Measurements from ENCODE around the gene CDKN2D.

The CDKN2D gene

DNA sequence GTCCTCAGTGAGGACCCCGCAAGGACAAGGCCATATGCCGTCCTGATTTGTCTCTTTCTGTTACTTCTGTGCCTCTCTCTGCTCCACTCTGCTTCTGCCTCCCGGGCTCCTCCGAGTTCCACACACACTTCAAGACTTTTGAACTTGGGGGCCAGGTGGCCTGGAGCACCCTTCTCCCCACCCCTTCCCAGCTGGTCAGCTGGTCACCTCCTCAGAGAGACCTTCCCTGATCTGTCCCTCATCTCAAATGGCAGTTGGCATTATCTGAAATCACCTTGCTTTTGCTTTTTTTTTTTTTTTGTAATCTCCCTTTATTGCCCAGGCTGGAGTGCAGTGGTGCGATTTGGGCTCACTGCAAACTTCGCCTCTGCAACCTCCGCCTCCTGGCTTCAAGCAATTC lies 49.4 kb downstream of the CDKN2D start:
- no peak for DNase-seq

DNA sequence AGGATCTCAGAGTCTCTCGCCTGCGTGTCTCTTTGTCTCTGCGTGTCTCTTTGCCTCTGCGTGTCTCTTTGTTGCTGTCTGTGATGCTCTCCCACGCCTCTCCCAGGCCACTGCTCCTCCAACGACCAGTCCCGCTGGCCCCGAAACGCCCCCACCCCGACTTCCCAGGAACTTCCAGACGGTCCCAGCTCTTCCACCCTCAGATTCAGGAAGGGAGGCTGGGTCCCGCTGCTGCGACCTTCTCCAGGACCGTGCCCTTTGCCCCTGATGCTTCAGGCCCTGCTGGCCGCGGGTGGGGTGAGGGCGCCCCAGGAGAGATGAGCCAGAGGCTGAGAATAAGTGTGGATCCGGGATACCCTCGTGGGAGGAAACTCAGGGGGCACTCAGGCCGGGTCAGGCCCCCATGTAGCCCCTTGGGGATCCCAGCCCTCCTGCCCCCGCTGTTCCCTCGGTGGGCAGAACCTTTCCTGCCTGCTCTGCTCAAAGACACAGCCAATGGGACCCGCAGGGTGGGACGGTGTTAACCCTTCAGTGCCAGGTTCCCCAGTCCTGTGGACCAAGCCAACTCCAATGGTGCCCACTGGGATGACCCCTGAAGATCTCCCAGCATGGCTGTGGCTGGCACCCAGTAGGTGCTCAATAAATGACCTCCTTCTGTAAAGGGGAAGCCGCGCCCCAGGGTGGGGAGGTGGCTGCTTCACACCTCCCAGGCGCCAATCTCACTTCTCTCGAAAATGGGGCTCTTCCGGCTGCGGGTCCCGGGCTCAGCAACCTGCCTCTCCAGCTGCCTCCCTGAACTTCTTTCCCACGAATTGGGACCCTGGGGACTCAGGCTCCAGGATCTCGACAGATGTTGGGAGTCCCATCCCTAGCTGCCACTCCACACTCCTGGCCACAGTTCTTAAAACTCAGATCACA lies 50.1 kb downstream of the CDKN2D start:
- DNase-seq, result no peak

DNA sequence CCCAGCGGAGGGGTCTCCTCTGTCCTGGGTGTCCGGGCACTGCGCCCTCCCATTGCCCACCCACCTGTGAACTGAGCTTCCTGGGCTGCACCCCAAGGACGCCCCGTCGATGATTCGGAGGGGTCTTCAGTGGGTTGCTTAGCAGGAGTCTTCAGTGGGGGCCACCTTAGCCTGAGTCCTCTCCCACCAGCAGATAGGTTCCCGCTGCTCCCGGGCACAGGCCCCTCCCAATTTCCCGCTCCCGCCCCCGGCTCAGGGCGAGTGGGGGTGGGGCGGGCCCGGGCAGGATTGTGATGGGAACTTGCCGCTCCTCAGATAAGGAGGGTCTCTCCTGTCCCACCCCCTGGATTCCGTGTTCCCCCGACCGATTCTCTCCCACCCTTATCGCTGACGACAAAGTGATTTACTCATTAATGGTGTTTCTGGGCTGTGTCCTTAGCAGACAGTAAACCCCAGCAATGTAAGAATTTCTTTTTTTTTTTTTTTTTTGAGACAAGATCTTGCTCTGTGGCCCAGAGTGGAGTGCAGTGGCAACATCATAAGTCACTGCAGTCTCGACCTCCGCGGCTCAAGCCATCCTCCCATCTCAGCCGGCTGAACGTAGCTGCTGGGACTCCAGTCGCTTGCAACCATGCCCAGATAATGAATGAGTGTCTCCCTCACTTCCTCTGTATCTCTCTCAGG lies 50.9 kb downstream of the CDKN2D start:
- DNase-seq, result no peak

DNA sequence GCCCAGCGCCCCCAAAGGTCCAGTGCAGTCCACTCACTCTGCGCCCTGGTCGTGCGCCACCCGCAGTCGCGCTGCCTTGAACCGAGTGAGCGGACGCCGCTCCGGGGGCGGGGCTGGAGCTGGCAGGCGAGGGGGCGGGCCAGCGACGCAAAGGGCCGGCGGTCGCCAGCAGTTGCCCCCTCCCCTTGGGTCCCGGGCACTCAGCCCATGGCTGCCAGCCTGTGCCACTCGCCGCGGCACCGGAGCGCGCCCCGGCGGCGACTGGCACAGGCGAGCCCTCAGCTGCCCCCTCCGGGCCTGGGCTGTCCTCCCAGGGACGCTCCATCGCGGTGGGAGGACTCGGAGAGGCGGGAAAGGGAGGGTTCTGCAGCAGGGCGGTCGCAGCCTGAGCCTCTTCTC lies 51.4 kb downstream of the CDKN2D start, which contains the start of gene S1PR5:
Gene S1PR5, minus strand, starts transcription at position 87 of the 399 bp plus-strand sequence. CDS start 2,436 bp downstream, outside the sequence.
- DNase-seq, result peak; percentile 42

DNA sequence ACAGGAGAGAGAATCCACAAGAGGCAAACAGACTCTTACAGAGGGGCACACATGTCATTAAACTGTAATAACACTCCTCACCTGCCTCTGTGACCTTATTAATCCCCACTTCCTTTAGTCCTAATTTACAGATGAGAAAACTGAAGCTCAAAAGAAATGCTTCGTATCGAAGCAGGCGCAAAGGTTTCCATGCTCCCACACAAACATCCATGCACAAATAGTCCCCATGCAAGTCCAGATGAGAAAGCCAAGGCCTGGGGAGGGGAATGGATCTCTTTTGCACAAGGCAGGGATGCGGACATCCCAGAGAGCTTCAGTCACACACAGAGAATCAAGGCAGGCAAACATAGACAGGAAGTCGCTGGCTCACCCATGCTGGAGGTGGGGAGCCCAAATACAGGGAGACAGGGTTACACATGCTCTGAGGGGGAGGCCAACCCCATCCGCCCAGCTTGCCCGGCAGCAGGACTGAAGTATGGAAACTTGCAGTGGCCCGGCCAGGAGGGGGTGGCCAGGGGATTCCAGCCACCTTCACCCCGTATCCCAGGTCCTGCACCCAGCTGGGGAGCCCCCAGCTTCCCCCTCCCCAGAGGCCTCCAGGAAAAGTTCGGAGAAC lies 52.0 kb downstream of the CDKN2D start:
- DNase-seq, result no peak
